Jurkat, Clone E6-1 (cell line): ENCODE results near the gene ZC3H10.

Source experiments
- DNase-seq: peaks from one replicate; pipeline ENCODE4 v3.0.0-alpha.2; 2011; ENCODE audit warnings: low read depth, low spot score
- H3K4me3 ChIP-seq: 2 replicates; pipeline ENCODE4 v1.5.1; 2011; ENCODE audit warnings: mild to moderate bottlenecking, low read length, control low read depth, moderate library complexity

The ZC3H10 gene

DNA sequence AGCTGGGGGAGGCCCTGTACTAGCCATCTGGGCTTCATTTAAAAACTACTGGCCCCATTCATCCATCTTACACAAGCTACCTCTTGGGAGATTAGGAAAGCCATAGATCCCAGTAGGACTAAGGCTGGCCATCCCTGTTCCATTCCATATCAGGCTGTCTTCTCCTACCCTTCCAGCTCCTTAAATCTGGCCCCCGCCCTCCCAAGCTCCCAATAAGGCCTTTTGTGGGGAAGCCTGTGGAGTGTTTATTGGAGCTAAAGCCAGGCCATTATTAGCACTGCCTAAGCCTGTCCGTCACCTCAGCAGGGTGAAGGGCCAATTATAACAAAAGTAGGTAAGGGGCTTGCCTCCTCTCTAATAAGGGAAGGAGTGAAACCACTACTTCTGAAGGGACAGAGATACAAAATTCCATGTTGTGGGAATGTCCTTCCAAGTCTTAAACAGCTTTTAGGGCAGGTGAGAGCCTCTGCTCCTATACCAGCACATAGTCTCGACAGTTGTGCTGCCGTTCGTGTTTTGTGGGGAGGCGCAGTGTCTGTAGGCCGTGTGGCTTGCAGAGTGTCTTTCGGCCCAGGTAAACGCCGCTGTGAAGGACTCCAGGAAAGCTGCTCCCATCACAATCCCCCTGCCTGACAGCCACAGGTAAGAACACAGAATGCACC, 43.8 kb downstream of the ZC3H10 start:
- no peak overlapping the region for H3K4me3 ChIP-seq
- DNase-seq = no peak

DNA sequence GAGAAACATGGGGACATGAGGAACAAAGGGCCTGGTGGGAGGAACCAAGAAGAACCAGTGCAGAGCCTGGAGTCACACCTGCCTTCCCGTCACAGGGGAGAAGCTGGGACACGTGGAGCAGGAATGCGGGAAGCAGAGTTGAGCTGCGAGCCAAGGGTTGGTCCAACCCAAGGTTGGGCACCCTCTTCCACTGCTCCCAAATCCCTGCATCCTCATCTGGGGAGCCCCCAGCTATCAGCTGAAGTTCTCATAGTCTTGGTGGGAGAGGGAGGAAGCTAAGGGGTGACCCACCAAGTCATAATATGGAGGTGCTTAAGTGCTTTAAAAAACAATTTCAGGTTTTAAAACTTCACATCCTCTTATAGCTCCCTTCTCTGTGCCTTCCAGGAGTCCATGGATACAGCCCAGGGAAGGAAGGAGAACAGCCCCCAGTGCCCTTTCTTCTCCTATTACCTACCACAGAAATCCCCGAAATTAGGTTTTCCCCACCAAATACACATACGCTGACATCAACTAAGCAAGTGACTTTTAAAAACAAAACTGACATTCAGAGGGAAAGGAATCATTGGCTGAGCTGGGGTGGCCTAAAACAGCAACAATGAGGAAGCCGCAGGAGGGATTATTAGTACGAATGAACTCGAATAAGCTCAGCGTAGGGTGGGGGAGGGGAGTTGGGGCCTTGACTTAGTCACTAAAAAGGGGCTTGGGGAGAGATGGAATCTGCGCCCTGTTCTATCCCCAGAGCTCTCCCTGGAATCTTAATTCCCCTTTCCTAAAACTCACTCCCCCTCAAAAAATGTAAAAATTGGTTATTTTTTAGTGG, 44.6 kb downstream of the ZC3H10 start:
- no peak for DNase-seq
- H3K4me3 ChIP-seq = no peak overlapping the region

DNA sequence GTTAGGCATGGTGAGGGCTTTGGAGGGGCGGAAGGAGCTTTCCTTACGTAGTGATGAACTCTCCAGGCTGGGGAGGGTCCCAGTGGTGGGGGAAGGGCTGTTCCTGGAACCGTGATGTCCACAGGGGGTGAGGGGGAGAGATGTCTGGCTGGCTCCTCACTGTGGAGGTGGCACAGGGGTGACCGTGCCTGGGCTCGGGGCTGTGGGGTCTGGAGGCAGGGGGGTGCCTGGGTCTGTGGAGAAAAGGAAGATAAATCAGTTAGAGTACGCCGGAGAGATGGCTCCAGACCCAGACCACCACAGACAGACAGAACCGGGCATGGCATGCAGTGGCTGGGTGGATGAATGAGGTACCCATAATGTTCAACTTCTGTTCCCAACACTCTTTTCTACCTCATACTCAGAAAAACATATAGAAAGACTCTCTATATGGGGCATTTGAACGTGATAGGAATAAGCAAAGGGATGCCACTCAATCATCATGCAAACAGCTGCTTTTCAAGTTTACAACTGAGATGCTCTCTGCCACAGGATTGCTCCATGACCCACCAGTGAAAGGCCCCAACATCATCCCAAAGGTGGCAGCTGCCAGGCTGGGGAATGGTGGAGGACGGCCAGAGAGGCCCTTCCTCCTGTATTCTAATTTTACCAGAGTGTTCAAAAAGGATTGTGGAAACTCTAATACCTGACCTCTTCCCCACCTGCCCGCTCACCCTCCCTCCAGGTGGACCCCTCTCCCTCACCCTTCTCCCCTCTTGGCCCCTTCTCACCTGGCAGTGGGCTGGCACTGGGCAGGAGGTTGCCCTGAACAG, 45.7 kb downstream of the ZC3H10 start:
- no peak for DNase-seq
- H3K4me3 ChIP-seq = no peak overlapping the region

DNA sequence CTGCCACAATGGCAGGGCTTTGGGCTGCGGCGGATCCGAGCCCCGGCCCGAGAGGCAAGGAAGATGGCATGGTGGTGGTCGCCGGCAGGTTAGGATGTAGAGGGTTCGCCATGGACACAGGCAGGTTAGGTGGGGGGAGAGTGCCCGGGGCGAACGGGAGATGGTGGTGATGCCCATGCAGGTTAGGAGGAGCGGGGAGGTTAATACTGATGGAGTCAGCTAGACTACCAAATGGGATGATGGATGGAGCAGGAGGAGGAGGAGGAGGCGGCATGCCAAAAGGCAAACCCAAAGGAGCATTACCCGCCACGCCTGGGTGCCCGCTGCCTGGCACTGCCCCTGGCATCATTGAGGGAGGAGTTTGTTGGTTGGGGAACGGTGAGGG, 46.3 kb downstream of the ZC3H10 start:
- H3K4me3 ChIP-seq = no peak overlapping the region
- no peak for DNase-seq

DNA sequence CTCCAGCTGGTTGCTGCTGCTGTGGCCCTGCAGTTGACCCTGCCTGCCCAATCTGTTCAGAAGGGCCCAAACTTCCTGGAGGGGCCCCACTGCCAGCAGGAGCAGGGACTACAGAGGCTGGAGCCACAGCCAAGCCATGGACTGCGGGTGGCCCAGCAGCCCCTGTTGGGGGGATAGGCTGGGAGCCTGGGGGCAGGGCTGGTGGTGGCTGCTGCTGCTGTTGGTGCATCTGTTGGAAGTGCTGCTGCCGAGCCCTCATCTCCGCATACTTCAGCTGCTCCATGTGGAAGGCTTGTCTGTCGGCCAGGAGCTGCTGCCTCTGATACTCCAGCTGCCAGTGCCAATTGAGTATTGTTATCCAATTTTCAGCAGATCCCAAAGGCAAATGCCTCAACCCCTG, 47.3 kb downstream of the ZC3H10 start:
- H3K4me3 ChIP-seq = no peak overlapping the region
- DNase-seq = no peak

DNA sequence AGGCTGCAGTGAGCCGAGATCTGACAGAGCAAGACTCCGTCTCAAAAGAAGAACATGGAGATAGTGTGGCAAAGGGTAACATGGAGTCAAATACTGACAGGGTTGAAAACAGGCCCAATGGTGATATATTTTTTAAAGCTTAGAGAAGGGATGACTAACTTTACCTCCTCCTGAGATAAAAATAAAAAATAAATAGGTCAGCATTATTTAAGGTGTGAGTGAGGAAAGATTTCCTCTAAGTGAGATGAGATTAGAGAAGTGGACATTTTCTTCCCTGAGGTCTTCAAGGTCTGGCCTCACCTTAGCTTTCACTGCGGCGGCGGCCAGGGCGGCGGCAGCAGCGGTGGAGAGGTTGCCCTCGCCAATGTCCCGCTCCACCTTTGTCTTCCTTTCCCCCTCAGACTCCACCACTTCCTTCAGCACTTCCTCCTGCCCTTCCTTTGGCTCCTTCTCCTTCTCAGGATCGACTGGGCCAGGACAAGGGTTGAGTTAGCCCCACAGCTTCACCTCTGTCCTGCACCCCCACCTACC, 51.2 kb downstream of the ZC3H10 start:
- no peak overlapping the region for H3K4me3 ChIP-seq
- no peak for DNase-seq

DNA sequence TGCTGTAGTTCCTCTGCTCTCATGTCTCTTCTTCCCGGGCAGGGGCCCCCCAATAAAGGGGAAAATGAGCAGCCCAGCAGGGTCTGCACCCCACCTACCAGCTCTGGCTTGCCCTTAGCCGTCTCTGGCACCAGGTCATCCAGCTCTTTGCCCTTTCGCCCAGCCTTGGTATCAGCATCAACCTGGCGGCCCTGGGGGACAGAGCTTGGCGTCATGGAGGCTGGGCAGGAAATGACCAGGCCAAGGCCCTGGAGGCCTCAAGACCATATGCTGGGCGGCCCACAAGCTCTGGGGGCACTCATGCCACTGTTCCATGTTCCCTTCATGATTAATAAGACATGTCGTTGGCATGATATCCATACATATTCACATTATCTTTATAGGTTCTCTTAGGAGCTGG, 54.8 kb downstream of the ZC3H10 start:
- DNase-seq = no peak
- H3K4me3 ChIP-seq = no peak overlapping the region
